DOHH2 (cell line): ENCODE data around the gene TMEM158.

Source experiments
- H3F3A ChIP-seq: fragments of 200-600 bp; sonication (generic), shearing (Covaris generic); 2 replicates; pipeline ENCODE4 v1.6.0; 2016; ENCODE audit warnings: antibody characterized with exemption, mild to moderate bottlenecking; ENCODE audit not compliant: control insufficient read depth, insufficient read depth
- H3K27ac ChIP-seq: fragments of 200-600 bp; sonication (generic); 2 replicates; pipeline ENCODE4 v1.5.1; 2014; ENCODE audit warnings: low read depth, mild to moderate bottlenecking, low read length, moderate library complexity
- H3K27me3 ChIP-seq: fragments of 200-600 bp; sonication (generic); 2 replicates; pipeline ENCODE4 v1.6.1; 2014; ENCODE audit warnings: mild to moderate bottlenecking, low read length, mixed read lengths; ENCODE audit not compliant: control insufficient read depth
- H3K36me3 ChIP-seq: fragments of 200-600 bp; sonication (generic); 2 replicates; pipeline ENCODE4 v1.6.1; 2014; ENCODE audit warnings: mild to moderate bottlenecking, low read length, moderate library complexity, mixed read lengths; ENCODE audit not compliant: control insufficient read depth
- H3K4me1 ChIP-seq: fragments of 200-600 bp; sonication (generic); 2 replicates; pipeline ENCODE4 v1.6.1; 2014; ENCODE audit warnings: mild to moderate bottlenecking, low read length, mixed read lengths; ENCODE audit not compliant: control insufficient read depth
- H3K4me2 ChIP-seq: fragments of 200-600 bp; sonication (generic); 2 replicates; pipeline ENCODE4 v1.6.0; 2014; ENCODE audit warnings: mild to moderate bottlenecking, low read length, moderate library complexity
- H3K4me3 ChIP-seq: fragments of 200-600 bp; sonication (generic); 2 replicates; pipeline ENCODE4 v1.5.1; 2014; ENCODE audit warnings: mild to moderate bottlenecking, low read length, mixed read lengths
- H3K79me2 ChIP-seq: fragments of 200-600 bp; sonication (generic); 2 replicates; pipeline ENCODE4 v1.6.1; 2014; ENCODE audit warnings: mild to moderate bottlenecking, low read length, mixed read lengths; ENCODE audit not compliant: control insufficient read depth
- H3K9me2 ChIP-seq: fragments of 200-600 bp; sonication (generic); replicated peaks from 2 replicates; pipeline ENCODE4 v1.6.1; 2014; ENCODE audit warnings: mild to moderate bottlenecking, low read length, mixed read lengths; ENCODE audit not compliant: control insufficient read depth
- H3K9me3 ChIP-seq: fragments of 200-600 bp; sonication (generic); 2 replicates; pipeline ENCODE4 v1.6.1; 2014; ENCODE audit warnings: antibody characterized with exemption, low read length, mixed read lengths; ENCODE audit not compliant: control insufficient read depth, insufficient read depth
- H4K20me1 ChIP-seq: fragments of 200-600 bp; sonication (generic); 2 replicates; pipeline ENCODE4 v1.6.0; 2014; ENCODE audit warnings: low read depth, mild to moderate bottlenecking, antibody characterized with exemption, low read length, moderate library complexity; ENCODE audit not compliant: control insufficient read depth, insufficient read depth
- EZH2phosphoT487 ChIP-seq: fragments of 200-600 bp; sonication (generic); IDR thresholded peaks from 2 replicates; pipeline ENCODE4 v1.6.1; 2017; ENCODE audit warnings: borderline replicate concordance, mild to moderate bottlenecking, antibody characterized with exemption, low read length, moderate library complexity, mixed read lengths
- TF ChIP-seq, protein P1 (sequence below): fragments of 200-600 bp; sonication (generic); IDR thresholded peaks from one replicate; pipeline ENCODE4 v1.5.1; 2014; ENCODE audit warnings: antibody characterized with exemption, mild to moderate bottlenecking, low read depth, low read length; ENCODE audit not compliant: poor library complexity, severe bottlenecking

TMEM158 gene

DNA sequence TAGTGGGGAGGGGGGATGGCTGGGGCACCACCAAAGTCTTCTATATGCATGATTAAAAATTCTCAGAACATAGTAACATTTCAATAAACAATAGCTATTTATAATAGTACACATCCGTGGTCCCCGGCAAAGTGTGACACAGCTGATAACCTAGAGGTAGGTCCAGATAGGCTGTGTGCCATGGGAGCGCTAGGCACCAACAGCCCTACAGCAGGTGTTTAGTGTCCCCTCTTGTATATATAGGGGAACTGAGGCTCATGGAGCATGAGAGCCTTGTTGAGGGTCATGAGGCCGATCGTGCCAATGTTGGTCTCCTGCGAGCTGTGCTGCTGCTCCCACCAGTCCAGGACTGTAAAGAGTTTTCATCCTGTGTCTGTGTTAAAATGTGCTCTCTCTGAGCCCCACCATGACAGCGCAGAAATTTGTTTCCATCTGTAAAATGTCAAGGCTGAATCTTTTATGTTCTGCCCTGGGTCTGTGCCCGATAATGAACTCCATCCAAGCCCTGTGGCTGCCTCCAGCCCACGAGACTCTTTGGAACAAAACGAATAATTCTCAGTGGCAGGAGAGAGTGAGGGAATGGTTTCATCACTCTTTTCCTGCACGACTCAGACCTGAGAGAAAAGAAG lies 14.5 kb downstream of the TMEM158 start:
- Histone ChIP-seq H3K4me1 (no peaks in the 10 kb centered on the region), H3K27me3 (no peaks in the 10 kb centered on the region), H4K20me1 (no peaks in the 10 kb centered on the region), H3K4me2 (no peak overlapping the region), H3F3A (no peaks in the 10 kb centered on the region), H3K9me2 (no peaks in the 10 kb centered on the region), H3K27ac (no peak overlapping the region), H3K36me3 (no peaks in the 10 kb centered on the region), H3K79me2 (no peaks in the 10 kb centered on the region), H3K4me3 (no peak overlapping the region), H3K9me3 (no peaks in the 10 kb centered on the region)
- TF ChIP-seq EZH2phosphoT487: no peak
- TF ChIP-seq, protein P1, sequence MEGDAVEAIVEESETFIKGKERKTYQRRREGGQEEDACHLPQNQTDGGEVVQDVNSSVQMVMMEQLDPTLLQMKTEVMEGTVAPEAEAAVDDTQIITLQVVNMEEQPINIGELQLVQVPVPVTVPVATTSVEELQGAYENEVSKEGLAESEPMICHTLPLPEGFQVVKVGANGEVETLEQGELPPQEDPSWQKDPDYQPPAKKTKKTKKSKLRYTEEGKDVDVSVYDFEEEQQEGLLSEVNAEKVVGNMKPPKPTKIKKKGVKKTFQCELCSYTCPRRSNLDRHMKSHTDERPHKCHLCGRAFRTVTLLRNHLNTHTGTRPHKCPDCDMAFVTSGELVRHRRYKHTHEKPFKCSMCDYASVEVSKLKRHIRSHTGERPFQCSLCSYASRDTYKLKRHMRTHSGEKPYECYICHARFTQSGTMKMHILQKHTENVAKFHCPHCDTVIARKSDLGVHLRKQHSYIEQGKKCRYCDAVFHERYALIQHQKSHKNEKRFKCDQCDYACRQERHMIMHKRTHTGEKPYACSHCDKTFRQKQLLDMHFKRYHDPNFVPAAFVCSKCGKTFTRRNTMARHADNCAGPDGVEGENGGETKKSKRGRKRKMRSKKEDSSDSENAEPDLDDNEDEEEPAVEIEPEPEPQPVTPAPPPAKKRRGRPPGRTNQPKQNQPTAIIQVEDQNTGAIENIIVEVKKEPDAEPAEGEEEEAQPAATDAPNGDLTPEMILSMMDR: no peak

DNA sequence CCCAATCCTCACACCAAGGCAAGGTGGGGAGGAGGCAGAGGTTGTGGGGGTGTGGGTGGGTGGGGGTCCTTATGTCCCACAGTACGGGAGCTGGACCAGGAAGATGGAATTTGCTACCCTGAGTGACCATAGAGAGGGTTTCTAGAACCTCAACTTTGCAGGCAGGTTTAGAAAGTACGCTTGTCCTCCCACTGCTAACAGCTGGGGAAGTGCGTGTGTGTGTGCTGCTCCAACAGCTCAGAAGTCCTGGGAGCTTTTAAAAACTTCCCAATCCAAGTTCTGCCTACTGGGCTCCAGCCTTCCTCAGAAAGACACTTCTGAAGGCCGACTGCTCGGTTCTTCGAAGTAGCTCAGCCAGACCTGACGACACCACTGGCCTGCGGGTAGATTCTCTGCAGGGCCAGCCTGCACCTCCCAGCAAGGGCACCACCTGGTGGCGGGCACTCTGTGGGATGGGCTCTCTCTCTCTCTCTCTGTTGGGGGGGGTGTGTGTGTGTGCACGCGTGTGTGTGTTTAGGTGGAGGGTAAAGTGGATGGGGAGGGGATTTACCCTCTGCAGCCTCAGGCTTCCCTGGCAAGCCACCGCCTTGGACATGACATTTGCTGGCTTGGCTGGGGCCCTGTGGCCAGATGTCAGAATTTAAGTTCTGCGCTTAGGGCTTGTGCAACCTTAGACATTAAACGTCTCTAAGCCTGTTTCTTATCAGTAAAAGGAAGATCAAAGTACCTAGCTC lies 15.6 kb downstream of the TMEM158 start:
- H3F3A ChIP-seq: no peaks in the 10 kb centered on the region
- no peak overlapping the region for H3K27ac ChIP-seq
- no peaks in the 10 kb centered on the region for H4K20me1 ChIP-seq
- H3K36me3 ChIP-seq: no peaks in the 10 kb centered on the region
- H3K79me2 ChIP-seq: no peaks in the 10 kb centered on the region
- no peak overlapping the region for H3K4me2 ChIP-seq
- no peaks in the 10 kb centered on the region for H3K4me1 ChIP-seq
- H3K9me2 ChIP-seq: no peaks in the 10 kb centered on the region
- TF ChIP-seq, protein P1: peak; percentile 66
- TF ChIP-seq EZH2phosphoT487: no peak
- H3K9me3 ChIP-seq: no peaks in the 10 kb centered on the region
- H3K27me3 ChIP-seq: no peaks in the 10 kb centered on the region
- no peak overlapping the region for H3K4me3 ChIP-seq

DNA sequence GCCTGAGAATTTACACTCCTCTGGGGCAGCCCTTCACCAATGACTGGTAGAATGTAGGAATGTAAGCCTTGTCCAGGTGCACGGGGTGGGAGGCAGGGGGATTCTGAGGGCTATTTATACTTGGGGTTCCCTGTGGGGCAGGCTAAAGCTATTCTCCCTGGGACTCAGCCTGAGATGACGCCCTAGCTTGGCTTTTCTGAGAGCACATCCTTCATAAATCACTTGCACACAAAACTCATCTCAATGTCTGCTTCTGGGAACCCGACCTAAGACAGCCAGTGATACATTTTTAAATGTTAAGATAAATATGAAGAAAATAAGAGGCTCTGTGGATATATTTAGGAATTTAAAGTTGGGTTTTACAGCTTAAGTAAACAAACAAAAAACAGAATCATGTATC lies 16.6 kb downstream of the TMEM158 start:
- no peak overlapping the region for H3K4me2 ChIP-seq
- H4K20me1 ChIP-seq: no peaks in the 10 kb centered on the region
- no peak overlapping the region for H3K27ac ChIP-seq
- H3K36me3 ChIP-seq: no peaks in the 10 kb centered on the region
- no peaks in the 10 kb centered on the region for H3K79me2 ChIP-seq
- H3K4me1 ChIP-seq: no peaks in the 10 kb centered on the region
- 0 out of 2 replicates have a peak, but pooled peaks cover 2% of the 10 kb centered on the region for H3K27me3 ChIP-seq
- no peaks in the 10 kb centered on the region for H3F3A ChIP-seq
- TF ChIP-seq EZH2phosphoT487: no peak
- no peaks in the 10 kb centered on the region for H3K9me3 ChIP-seq
- no peak overlapping the region for H3K4me3 ChIP-seq
- no peaks in the 10 kb centered on the region for H3K9me2 ChIP-seq

DNA sequence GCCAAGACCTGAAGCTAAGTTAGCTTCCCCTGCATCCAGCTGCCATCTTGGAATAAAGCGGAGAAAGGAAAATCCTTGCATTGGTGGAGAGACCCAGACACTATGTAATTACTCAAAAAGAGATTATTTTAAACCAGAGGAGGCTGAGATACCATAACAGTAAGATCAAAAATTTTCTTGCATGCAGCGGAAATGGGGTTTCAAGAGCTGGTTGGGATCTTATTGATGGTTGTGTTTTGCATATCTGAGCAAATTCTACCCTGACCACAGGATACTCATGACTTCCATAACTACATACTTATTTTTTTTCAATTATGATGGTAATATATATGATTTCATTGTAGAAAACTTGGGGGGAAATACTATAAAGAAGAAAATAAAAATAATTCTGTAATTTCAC lies 17.5 kb downstream of the TMEM158 start:
- no peak for TF ChIP-seq EZH2phosphoT487
- TF ChIP-seq, protein P1: no peak
- Histone ChIP-seq H3K9me2 (no peaks in the 10 kb centered on the region), H3K79me2 (no peaks in the 10 kb centered on the region), H3F3A (no peaks in the 10 kb centered on the region), H3K27me3 (0 out of 2 replicates have a peak, but pooled peaks cover 2% of the 10 kb centered on the region), H3K4me3 (no peak overlapping the region), H3K36me3 (no peaks in the 10 kb centered on the region), H3K4me2 (no peak overlapping the region), H3K9me3 (no peaks in the 10 kb centered on the region), H4K20me1 (no peaks in the 10 kb centered on the region), H3K4me1 (no peaks in the 10 kb centered on the region), H3K27ac (no peak overlapping the region)
